Naive thymus-derived CD4-positive, alpha-beta T cell (primary cell): ENCODE results near the gene GPATCH2L. TPM values are rescaled to one million over a fixed set of nuclear protein-coding genes. Genes with fewer than 3 reads are reported as not detected.

ENCODE experiments used
- ATAC-seq: fragments of 150-1000 bp; cut with Tn5 transposase; 2 replicates; pipeline ENCODE4 v1.10.0; 2021; ENCODE audit warnings: mild to moderate bottlenecking, moderate library complexity
- CTCF ChIA-PET: fragments of 350-600 bp; sonication (Branson Sonifier 250); formaldehyde crosslinking; loops from one replicate; lab custom pipeline; 2021; ENCODE audit warnings: antibody characterized with exemption; lab: Charles Lee
- POLR2A ChIA-PET: fragments of 350-600 bp; sonication (Branson Sonifier 250); formaldehyde crosslinking; loops from one replicate; lab custom pipeline; 2021; ENCODE audit warnings: antibody characterized with exemption, inconsistent platforms; lab: Charles Lee
- DNase-seq, 9 donors: peaks; one replicate each; pipeline versions ENCODE4 v3.0.0 to v3.0.0-alpha.2; 2020 to 2022; ENCODE audit warnings: mixed read lengths in 1 of 9
- H3K27ac ChIP-seq: one replicate; pipeline ENCODE4 v1.7.0; 2013; ENCODE audit warnings: mild to moderate bottlenecking, low read depth, low read length, moderate library complexity
- H3K27me3 ChIP-seq, 2 donors: one replicate each; pipeline ENCODE4 v1.7.0; 2013; ENCODE audit warnings: low read length in 2 of 2, mild to moderate bottlenecking in 2 of 2, moderate library complexity in 2 of 2; ENCODE audit not compliant: control insufficient read depth in 2 of 2, insufficient read depth in 2 of 2
- H3K36me3 ChIP-seq, 3 experiments: 1 replicate in 2 of 3; 2 replicates in 1 of 3; pipeline ENCODE4 v1.7.0; 2013; ENCODE audit warnings: low read length in 3 of 3, mild to moderate bottlenecking in 3 of 3, moderate library complexity in 1 of 3; ENCODE audit not compliant: insufficient read depth in 3 of 3, control insufficient read depth in 2 of 3
- H3K4me1 ChIP-seq, 2 donors: one replicate each; pipeline ENCODE4 v1.7.0; 2013; ENCODE audit warnings: low read length in 2 of 2, mild to moderate bottlenecking in 2 of 2, moderate library complexity in 1 of 2; ENCODE audit not compliant: control insufficient read depth in 2 of 2, insufficient read depth in 2 of 2
- H3K4me3 ChIP-seq: 2 replicates; pipeline ENCODE4 v1.7.0; 2013; ENCODE audit warnings: mild to moderate bottlenecking, low read length
- H3K9me3 ChIP-seq, 3 experiments: 1 replicate in 2 of 3; 2 replicates in 1 of 3; pipeline ENCODE4 v1.7.0; 2013; ENCODE audit warnings: low read length in 3 of 3; ENCODE audit not compliant: control insufficient read depth in 2 of 3
- H3K27ac Mint-ChIP-seq, 9 donors: one replicate each; pipeline ENCODE4 v1.8.0; 2020 to 2022; ENCODE audit warnings: mixed read lengths in 9 of 9, mild to moderate bottlenecking in 8 of 9, moderate library complexity in 5 of 9, inconsistent platforms in 2 of 9
- H3K27me3 Mint-ChIP-seq, 5 donors: one replicate each; pipeline ENCODE4 v1.8.0; 2021 to 2022; ENCODE audit warnings: mixed read lengths in 5 of 5, mild to moderate bottlenecking in 1 of 5
- H3K36me3 Mint-ChIP-seq, 5 donors: one replicate each; pipeline ENCODE4 v1.8.0; 2020 to 2022; ENCODE audit warnings: mixed read lengths in 5 of 5, mild to moderate bottlenecking in 3 of 5, inconsistent platforms in 1 of 5
- H3K4me1 Mint-ChIP-seq, 7 donors: one replicate each; pipeline ENCODE4 v1.8.0; 2020 to 2022; ENCODE audit warnings: mixed read lengths in 7 of 7, mild to moderate bottlenecking in 3 of 7, inconsistent platforms in 1 of 7
- H3K4me3 Mint-ChIP-seq, 10 donors: one replicate each; pipeline ENCODE4 v1.8.0; 2020 to 2022; ENCODE audit warnings: mild to moderate bottlenecking in 10 of 10, mixed read lengths in 10 of 10, moderate library complexity in 6 of 10, inconsistent platforms in 2 of 10
- H3K9me3 Mint-ChIP-seq, 11 donors: one replicate each; pipeline ENCODE4 v1.8.0; 2020 to 2022; ENCODE audit warnings: mixed read lengths in 11 of 11, mild to moderate bottlenecking in 4 of 11, inconsistent platforms in 1 of 11, moderate library complexity in 1 of 11
- intact Hi-C, 2 donors: fragments of 100-400 bp; cut with micrococcal nuclease; formaldehyde crosslinking; loops; one replicate each; pipeline ENCODE4 v1.15.1; 2023
- polyA plus RNA-seq, 2 donors: library from polyadenylated mRNA; unstranded; fragments of 300-500 nt; fragmentation: Illumina TruSeq; gene quantifications; one replicate each; pipeline ENCODE4 v1.2.3, GENCODE V29; 2021
- total RNA-seq, 6 experiments: library from RNA in 5 of 6; stranded (reverse) in 5 of 6; gene quantifications; 1 replicate in 5 of 6; 2 replicates in 1 of 6; pipeline ENCODE4 v1.2.3 and lab custom pipeline; 2021 to 2026

GPATCH2L gene
- total and polyA plus RNA-seq, 7 experiments from 2014 or later, result 8.7 to 83.1 (median 60.6) TPM

GRCh38 chr14:76257111-76257803, 105.5 kb downstream of the GPATCH2L start:
- H3K27ac ChIP-seq, result no peak overlapping the region
- Mint-ChIP-seq H3K27me3 (peaks cover 0 to 18% (median 7%) of the 10 kb centered on the region in 5 donors), H3K27ac (no peak overlapping the region), H3K36me3 (peaks cover 0 to 5% (median 3%) of the 10 kb centered on the region in 5 donors), H3K4me3 (no peak overlapping the region), H3K4me1 (peaks cover 0 to 1% (median 0%) of the 10 kb centered on the region in 7 donors), H3K9me3 (peaks cover 0 to 1% (median 0%) of the 10 kb centered on the region in 11 donors)
- no peaks in the 10 kb centered on the region for H3K9me3 ChIP-seq
- no peaks in the 10 kb centered on the region for H3K36me3 ChIP-seq
- H3K27me3 ChIP-seq, result no peaks in the 10 kb centered on the region
- intact Hi-C loops, result no loop called here
- no peak overlapping the region for H3K4me3 ChIP-seq
- POLR2A ChIA-PET, result no interaction called here
- ATAC-seq, result no peak
- DNase-seq, result no peak
- CTCF ChIA-PET, result no interaction called here
- H3K4me1 ChIP-seq, result no peaks in the 10 kb centered on the region

- POLR2A ChIA-PET, result no interaction called here
- Histone ChIP-seq H3K4me1 (no peaks in the 10 kb centered on the region), H3K36me3 (no peaks in the 10 kb centered on the region), H3K4me3 (no peak overlapping the region), H3K27ac (no peak overlapping the region), H3K9me3 (no peaks in the 10 kb centered on the region), H3K27me3 (no peaks in the 10 kb centered on the region)
- ATAC-seq (no peak), DNase-seq (no peak)
- H3K4me1 Mint-ChIP-seq, result peaks cover 0 to 1% (median 0%) of the 10 kb centered on the region in 7 donors
- H3K27ac Mint-ChIP-seq, result no peak overlapping the region
- intact Hi-C loops, result no loop called here
- H3K4me3 Mint-ChIP-seq, result no peak overlapping the region
- H3K27me3 Mint-ChIP-seq, result peaks cover 0 to 21% (median 9%) of the 10 kb centered on the region in 5 donors
- peaks cover 0 to 5% (median 3%) of the 10 kb centered on the region in 5 donors for H3K36me3 Mint-ChIP-seq
- H3K9me3 Mint-ChIP-seq, result peaks cover 0 to 1% (median 0%) of the 10 kb centered on the region in 11 donors
- CTCF ChIA-PET, result no interaction called here
These were observed 106.2 kb downstream of the GPATCH2L start for GRCh38 chr14:76257842-76258397.

- H3K27me3 Mint-ChIP-seq, result peaks cover 0 to 32% (median 7%) of the 10 kb centered on the region in 5 donors
- no peak overlapping the region for H3K4me3 ChIP-seq
- no peak for DNase-seq
- H3K27me3 ChIP-seq, result no peaks in the 10 kb centered on the region
- intact Hi-C loops, result no loop called here
- H3K9me3 ChIP-seq, result no peaks in the 10 kb centered on the region
- no peak overlapping the region for H3K27ac Mint-ChIP-seq
- ATAC-seq, result no peak
- peaks cover 0 to 12% (median 7%) of the 10 kb centered on the region in 5 donors for H3K36me3 Mint-ChIP-seq
- ChIA-PET POLR2A (no interaction called here), CTCF (interaction anchor here (0.6 kb wide), 1 partner anchor 137 kb away, joined by 4 read pairs; no protein-coding TSS in a partner anchor)
- peaks cover 0 to 1% (median 0%) of the 10 kb centered on the region in 11 donors for H3K9me3 Mint-ChIP-seq
- peaks cover 0 to 1% (median 0%) of the 10 kb centered on the region in 7 donors for H3K4me1 Mint-ChIP-seq
- H3K27ac ChIP-seq, result no peak overlapping the region
- no peaks in the 10 kb centered on the region for H3K4me1 ChIP-seq
- H3K36me3 ChIP-seq, result no peaks in the 10 kb centered on the region
- no peak overlapping the region for H3K4me3 Mint-ChIP-seq
These were observed 107.5 kb downstream of the GPATCH2L start for GRCh38 chr14:76259029-76259735.

GRCh38 chr14:76260749-76261148, 109.0 kb downstream of the GPATCH2L start:
- H3K4me3 ChIP-seq, result no peak overlapping the region
- ATAC-seq (no peak), DNase-seq (no peak)
- Mint-ChIP-seq H3K27me3 (peaks cover 0 to 48% (median 16%) of the 10 kb centered on the region in 5 donors), H3K4me3 (no peak overlapping the region), H3K27ac (no peak overlapping the region), H3K9me3 (peaks cover 0 to 4% (median 0%) of the 10 kb centered on the region in 11 donors), H3K36me3 (peaks cover 0 to 12% (median 7%) of the 10 kb centered on the region in 5 donors), H3K4me1 (peaks cover 0 to 1% (median 0%) of the 10 kb centered on the region in 7 donors)
- ChIA-PET CTCF (no interaction called here), POLR2A (no interaction called here)
- intact Hi-C loops, result no loop called here
- no peaks in the 10 kb centered on the region for H3K36me3 ChIP-seq
- H3K9me3 ChIP-seq, result no peaks in the 10 kb centered on the region
- H3K27me3 ChIP-seq, result no peaks in the 10 kb centered on the region
- no peaks in the 10 kb centered on the region for H3K4me1 ChIP-seq
- H3K27ac ChIP-seq, result no peak overlapping the region

GRCh38 chr14:76261371-76261811, 109.7 kb downstream of the GPATCH2L start:
- CTCF ChIA-PET, result no interaction called here
- Histone ChIP-seq H3K4me1 (no peaks in the 10 kb centered on the region), H3K9me3 (no peaks in the 10 kb centered on the region), H3K27ac (no peak overlapping the region), H3K36me3 (no peaks in the 10 kb centered on the region), H3K27me3 (no peaks in the 10 kb centered on the region), H3K4me3 (no peak overlapping the region)
- DNase-seq, result no peak
- Mint-ChIP-seq H3K4me1 (peaks cover 0 to 3% (median 0%) of the 10 kb centered on the region in 7 donors), H3K27me3 (peaks cover 0 to 55% (median 20%) of the 10 kb centered on the region in 5 donors), H3K9me3 (peaks cover 0 to 4% (median 0%) of the 10 kb centered on the region in 11 donors), H3K36me3 (peaks cover 0 to 15% (median 7%) of the 10 kb centered on the region in 5 donors), H3K4me3 (no peak overlapping the region), H3K27ac (no peak overlapping the region)
- no peak for ATAC-seq
- POLR2A ChIA-PET, result no interaction called here
- intact Hi-C loops, result no loop called here

GRCh38 chr14:76262641-76263040, 110.9 kb downstream of the GPATCH2L start:
- intact Hi-C loops, result no loop called here

More at GRCh38 chr14:76262641-76263040, 110.9 kb downstream of the GPATCH2L start:
- DNase-seq (no peak), ATAC-seq (no peak)
- Histone ChIP-seq H3K9me3 (no peaks in the 10 kb centered on the region), H3K27ac (no peak overlapping the region), H3K4me1 (no peaks in the 10 kb centered on the region), H3K4me3 (no peak overlapping the region), H3K27me3 (no peaks in the 10 kb centered on the region), H3K36me3 (no peaks in the 10 kb centered on the region)
- Mint-ChIP-seq H3K9me3 (peaks cover 0 to 4% (median 0%) of the 10 kb centered on the region in 11 donors), H3K4me1 (peaks cover 0 to 11% (median 0%) of the 10 kb centered on the region in 7 donors), H3K4me3 (no peak overlapping the region), H3K27me3 (peaks cover 0 to 57% (median 20%) of the 10 kb centered on the region in 5 donors), H3K27ac (no peak overlapping the region), H3K36me3 (peaks cover 0 to 15% (median 3%) of the 10 kb centered on the region in 5 donors)
- POLR2A ChIA-PET, result no interaction called here
- CTCF ChIA-PET, result no interaction called here
